ENCODE measurements around the gene BTBD3.

BTBD3 gene

DNA sequence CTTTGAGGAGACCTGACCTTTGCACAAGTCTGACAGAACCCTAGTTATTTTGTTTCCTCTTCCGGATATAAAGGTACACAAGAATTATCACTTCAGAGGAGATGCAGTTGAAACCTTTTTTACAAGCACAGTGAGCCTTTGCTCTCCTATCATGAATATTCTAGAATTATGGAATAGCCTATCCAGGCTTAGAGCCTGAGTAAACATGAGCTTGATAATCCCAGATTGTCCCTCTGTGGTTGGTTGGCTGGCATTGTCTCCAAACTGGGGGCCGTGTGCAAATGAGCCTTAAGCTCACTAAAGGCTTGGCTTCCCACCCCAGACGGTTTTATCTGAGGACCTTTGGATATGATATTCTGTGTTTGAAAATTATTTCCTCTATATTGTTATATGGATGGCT is 32.0 kb downstream of the BTBD3 start:
- FAIRE-seq: no peak
- no peak for DNase-seq (ENCODE audit: insufficient read length)

DNA sequence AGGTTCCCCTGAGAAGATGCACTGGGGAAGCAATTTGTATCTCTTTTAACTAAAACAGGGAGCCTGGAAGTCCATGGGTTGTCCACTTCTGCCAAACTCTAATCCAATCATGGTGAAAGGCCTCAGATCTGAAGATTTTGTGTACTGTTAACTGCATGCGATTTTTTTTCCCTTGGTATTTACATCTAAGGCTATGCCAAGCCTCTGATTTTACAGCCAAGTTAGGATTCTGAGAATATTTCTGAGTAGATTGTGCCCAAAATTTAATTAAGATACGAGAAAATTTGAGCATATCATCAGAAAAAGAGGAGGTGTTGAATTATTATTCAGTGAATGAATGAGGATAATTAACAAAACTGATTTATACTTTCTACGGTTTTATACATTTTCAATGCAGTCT is 34.0 kb downstream of the BTBD3 start:
- DNase-seq (ENCODE audit: insufficient read length) (no peak), FAIRE-seq (no peak)
- TF ChIP-seq POLR2A (IDR thresholded peaks at IDR 0.05; ENCODE audit: low read depth, low read length) (no peak), TAF1 (IDR thresholded peaks at IDR 0.05; ENCODE audit: borderline replicate concordance, low read depth, low read length) (no peak), POLR2AphosphoS5 (IDR thresholded peaks at IDR 0.05; ENCODE audit: low read depth, low read length) (no peak)

More for the DNA sequence above, 32.0 kb downstream of the BTBD3 start:
- TF ChIP-seq POLR2A (IDR thresholded peaks at IDR 0.05; ENCODE audit: low read depth, low read length) (no peak), POLR2AphosphoS5 (IDR thresholded peaks at IDR 0.05; ENCODE audit: low read depth, low read length) (no peak)

DNA sequence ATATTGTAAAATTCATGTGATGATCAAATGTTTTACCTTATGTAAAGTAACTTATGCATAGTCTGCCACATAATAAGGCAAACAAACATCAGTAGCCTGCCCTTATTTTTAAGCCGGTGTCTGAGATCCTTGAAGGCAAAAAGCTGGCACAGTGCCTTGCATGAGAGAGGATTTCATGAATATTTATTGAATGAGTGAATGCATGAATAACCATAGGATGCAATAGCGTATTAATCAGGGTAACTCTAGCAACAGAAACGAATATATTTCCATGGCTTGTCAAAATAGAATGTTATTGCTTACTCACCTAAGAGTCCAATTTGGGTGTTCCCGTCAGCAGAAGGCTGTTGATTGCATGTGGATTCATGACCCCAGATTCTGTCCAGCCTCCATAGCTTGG is 34.9 kb downstream of the BTBD3 start:
- FAIRE-seq (no peak), DNase-seq (ENCODE audit: insufficient read length) (no peak)

DNA sequence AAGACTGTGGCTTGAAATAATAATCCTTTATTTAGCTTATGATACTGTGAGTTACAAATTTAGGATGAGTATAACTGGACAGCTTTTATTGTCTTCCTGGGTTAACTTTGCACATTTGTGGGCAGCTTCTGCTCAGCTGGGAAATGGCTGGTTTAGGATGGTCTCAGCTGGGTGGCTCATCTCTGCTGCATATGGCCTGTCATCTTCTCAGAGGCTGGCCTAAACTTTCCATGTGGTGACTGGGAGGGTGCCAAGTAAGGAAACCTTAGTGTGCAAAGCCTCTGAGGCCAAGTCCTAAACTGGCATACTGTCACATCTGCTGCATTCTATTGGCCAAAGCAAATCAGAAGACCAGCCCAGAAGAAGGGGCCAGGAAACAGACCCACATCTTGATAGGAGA is 40.2 kb downstream of the BTBD3 start:
- no peak for FAIRE-seq
- TF ChIP-seq POLR2AphosphoS5 (IDR thresholded peaks at IDR 0.05; ENCODE audit: low read depth, low read length): no peak
- no peak for TF ChIP-seq POLR2A (IDR thresholded peaks at IDR 0.05; ENCODE audit: low read depth, low read length)
- no peak for TF ChIP-seq TAF1 (IDR thresholded peaks at IDR 0.05; ENCODE audit: borderline replicate concordance, low read depth, low read length)
- DNase-seq (ENCODE audit: insufficient read length): no peak

More for the DNA sequence above, 34.9 kb downstream of the BTBD3 start:
- TF ChIP-seq TAF1 (IDR thresholded peaks at IDR 0.05; ENCODE audit: borderline replicate concordance, low read depth, low read length) (no peak), POLR2AphosphoS5 (IDR thresholded peaks at IDR 0.05; ENCODE audit: low read depth, low read length) (no peak), POLR2A (IDR thresholded peaks at IDR 0.05; ENCODE audit: low read depth, low read length) (no peak)

DNA sequence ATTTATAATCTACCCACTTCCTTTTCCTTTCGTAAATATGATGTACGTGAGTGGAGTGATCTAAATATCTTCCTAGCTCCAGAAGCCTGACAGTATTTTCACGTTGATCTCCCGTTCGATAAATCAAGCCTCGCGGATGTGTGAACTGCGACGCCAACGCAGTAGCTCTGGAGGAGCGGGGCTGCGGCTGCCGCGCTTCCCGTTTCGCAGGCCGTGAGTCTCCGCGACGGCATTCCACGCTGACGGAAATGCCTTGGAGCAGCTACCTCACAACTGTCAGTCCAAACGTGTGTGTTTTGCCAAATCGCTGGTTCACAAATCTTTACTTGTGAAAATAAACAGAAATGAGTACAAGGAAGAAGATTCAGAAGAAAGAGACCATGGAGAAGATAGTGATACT is 41.2 kb downstream of the BTBD3 start:
- FAIRE-seq: no peak
- DNase-seq (ENCODE audit: insufficient read length): no peak
- TF ChIP-seq POLR2AphosphoS5 (IDR thresholded peaks at IDR 0.05; ENCODE audit: low read depth, low read length) (no peak), TAF1 (IDR thresholded peaks at IDR 0.05; ENCODE audit: borderline replicate concordance, low read depth, low read length) (no peak), POLR2A (IDR thresholded peaks at IDR 0.05; ENCODE audit: low read depth, low read length) (no peak)

DNA sequence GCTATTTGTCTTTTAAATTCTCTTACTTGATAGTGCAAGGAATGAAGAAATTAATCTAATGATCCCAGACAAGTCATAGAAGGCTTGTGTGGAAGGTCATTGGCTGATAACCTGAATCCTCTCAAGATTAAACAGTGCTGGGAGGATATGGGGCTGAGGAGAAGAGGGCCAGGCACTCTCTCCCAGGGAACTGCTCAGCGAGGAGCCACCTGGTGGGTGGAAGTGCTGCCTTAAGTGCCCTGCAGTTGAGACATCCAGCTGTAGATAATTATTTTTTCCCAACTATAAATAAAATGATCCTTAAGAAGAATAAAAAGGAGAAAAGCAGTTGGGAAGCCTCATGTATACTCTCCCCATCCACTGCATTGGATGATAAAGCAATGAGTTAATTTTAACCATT is 47.9 kb downstream of the BTBD3 start:
- no peak for FAIRE-seq
- DNase-seq (ENCODE audit: insufficient read length): no peak
- TF ChIP-seq POLR2AphosphoS5 (IDR thresholded peaks at IDR 0.05; ENCODE audit: low read depth, low read length) (no peak), TAF1 (IDR thresholded peaks at IDR 0.05; ENCODE audit: borderline replicate concordance, low read depth, low read length) (no peak), POLR2A (IDR thresholded peaks at IDR 0.05; ENCODE audit: low read depth, low read length) (no peak)

DNA sequence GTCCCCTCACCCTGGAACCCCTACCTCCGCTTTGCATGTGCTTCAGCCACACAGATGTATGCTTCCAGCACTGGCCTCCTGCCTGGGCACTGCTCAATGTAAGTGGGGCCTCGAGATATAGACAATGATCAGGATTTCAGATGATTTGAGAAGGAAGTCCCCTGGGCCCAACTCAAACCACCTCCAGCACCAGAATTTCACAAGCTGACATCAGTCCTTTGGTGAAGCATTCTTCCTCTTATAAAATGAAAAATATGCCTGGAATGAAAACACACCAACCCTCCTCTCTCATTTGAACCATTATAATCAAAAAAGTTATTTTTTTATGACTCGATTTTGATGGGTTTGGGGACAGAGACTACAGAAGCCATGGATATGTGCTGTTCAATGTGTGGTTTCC is 48.5 kb downstream of the BTBD3 start:
- TF ChIP-seq POLR2A (IDR thresholded peaks at IDR 0.05; ENCODE audit: low read depth, low read length) (no peak), POLR2AphosphoS5 (IDR thresholded peaks at IDR 0.05; ENCODE audit: low read depth, low read length) (no peak), TAF1 (IDR thresholded peaks at IDR 0.05; ENCODE audit: borderline replicate concordance, low read depth, low read length) (no peak)
- FAIRE-seq (no peak), DNase-seq (ENCODE audit: insufficient read length) (no peak)

DNA sequence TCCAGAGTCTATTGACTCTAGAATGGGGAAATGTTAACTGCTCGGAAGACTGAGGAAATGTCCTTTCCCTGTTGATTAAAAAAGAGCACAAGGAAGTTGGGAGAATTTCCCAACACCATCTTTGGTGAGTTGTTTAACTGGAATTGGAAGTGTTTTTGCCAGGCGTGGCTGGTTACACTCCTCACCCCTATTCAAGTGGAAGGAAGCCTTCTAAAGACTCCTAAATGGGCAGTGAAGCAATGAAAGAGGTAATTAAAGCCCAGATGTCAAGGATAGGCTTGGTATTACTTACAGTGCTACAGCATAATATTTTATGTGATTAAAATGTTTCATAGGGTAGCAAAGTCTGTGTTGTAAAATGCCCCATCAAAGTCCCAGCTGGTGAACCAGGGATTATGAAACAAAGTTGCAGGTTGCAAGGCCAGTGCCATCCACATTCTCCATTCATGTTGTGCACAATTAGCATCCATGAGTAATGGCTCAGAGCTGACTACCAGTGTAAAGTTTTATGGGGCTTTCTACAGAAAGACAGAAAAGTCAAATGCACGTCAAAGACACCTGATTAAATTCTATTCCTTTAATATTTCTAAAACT is 52.6 kb downstream of the BTBD3 start:
- TF ChIP-seq TAF1 (IDR thresholded peaks at IDR 0.05; ENCODE audit: borderline replicate concordance, low read depth, low read length): no peak
- no peak for TF ChIP-seq POLR2A (IDR thresholded peaks at IDR 0.05; ENCODE audit: low read depth, low read length)
- no peak for TF ChIP-seq POLR2AphosphoS5 (IDR thresholded peaks at IDR 0.05; ENCODE audit: low read depth, low read length)
- DNase-seq (ENCODE audit: insufficient read length) (no peak), FAIRE-seq (no peak)

DNA sequence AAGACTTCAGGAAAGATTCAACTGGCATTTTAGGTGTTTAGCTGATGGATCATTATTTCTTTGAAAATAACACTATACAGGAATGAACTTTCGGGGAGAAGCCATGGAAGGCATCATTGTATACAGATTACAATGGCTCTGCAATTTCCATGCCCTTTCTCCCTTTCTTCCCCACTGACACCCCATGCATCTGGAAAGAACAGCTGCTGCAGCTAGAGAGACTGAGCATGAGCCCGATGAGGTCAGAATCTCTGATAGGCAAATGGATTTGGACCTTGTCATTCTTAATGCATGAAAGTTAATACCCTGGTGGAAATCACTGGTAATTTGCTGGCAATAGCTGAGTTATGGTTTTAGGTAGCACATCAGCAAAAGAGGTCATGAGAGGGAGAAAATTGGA is 54.8 kb downstream of the BTBD3 start:
- FAIRE-seq: no peak
- DNase-seq (ENCODE audit: insufficient read length): no peak
- TF ChIP-seq TAF1 (IDR thresholded peaks at IDR 0.05; ENCODE audit: borderline replicate concordance, low read depth, low read length) (no peak), POLR2AphosphoS5 (IDR thresholded peaks at IDR 0.05; ENCODE audit: low read depth, low read length) (no peak), POLR2A (IDR thresholded peaks at IDR 0.05; ENCODE audit: low read depth, low read length) (no peak)
